HEK293 (cell line): Measurements from ENCODE around the gene TECPR2.

Experiments
- CTCF ChIA-PET: fragments of 350-600 bp; formaldehyde crosslinking; extraction: SDS; loops from one replicate; lab custom pipeline; 2021; ENCODE audit warnings: antibody characterized with exemption; lab: Yijun Ruan, JAX
- POLR2A ChIA-PET: fragments of 300-600 bp; formaldehyde crosslinking; extraction: SDS; loops from one replicate; lab custom pipeline; 2020; ENCODE audit warnings: antibody characterized with exemption, inconsistent platforms; lab: Yijun Ruan, JAX
- H3K27ac ChIP-seq: fragments of 200-500 bp; sonication (Bioruptor generic); 2 replicates; pipeline ENCODE4 v1.5.1; 2014; ENCODE audit warnings: low read depth, low read length, control low read depth, inconsistent platforms; ENCODE audit errors: extremely low read depth
- H3K36me3 ChIP-seq, 2 experiments: fragments of 200-500 bp in 1 of 2; sonication (Bioruptor generic) in 1 of 2; 1 replicate in 1 of 2; 2 replicates in 1 of 2; pipeline ENCODE4 v1.5.1; 2014 to 2017; ENCODE audit warnings: inconsistent platforms in 2 of 2, low read length in 2 of 2; ENCODE audit not compliant: control insufficient read depth in 2 of 2, insufficient read depth in 1 of 2
- H3K4me1 ChIP-seq: fragments of 200-500 bp; sonication (Bioruptor generic); 2 replicates; pipeline ENCODE4 v1.5.1; 2014; ENCODE audit warnings: mild to moderate bottlenecking, low read length, inconsistent platforms; ENCODE audit not compliant: control insufficient read depth, insufficient read depth
- H3K4me3 ChIP-seq: 2 replicates; pipeline ENCODE4 v1.5.1; 2011; ENCODE audit warnings: low read depth, mild to moderate bottlenecking, control low read depth, low read length, moderate library complexity
- H3K9me3 ChIP-seq: fragments of 200-500 bp; sonication (Bioruptor generic); 2 replicates; pipeline ENCODE4 v1.5.1; 2014; ENCODE audit warnings: low read depth, low read length, inconsistent platforms; ENCODE audit not compliant: control insufficient read depth, insufficient read depth
- GLI2 ChIP-seq: fragments of 450-650 bp; formaldehyde crosslinking; IDR thresholded peaks from 2 replicates; pipeline ENCODE4; 2017; ENCODE audit warnings: missing biosample characterization, missing genetic modification characterization, low read depth, borderline replicate concordance
- HOXC10 ChIP-seq: sonication (generic); formaldehyde crosslinking; IDR thresholded peaks from 2 replicates; pipeline ENCODE4 v1.8.1; 2023; ENCODE audit warnings: mild to moderate bottlenecking, missing genetic modification reagents
- KLF10 ChIP-seq: fragments of 450-650 bp; IDR thresholded peaks from 2 replicates; pipeline ENCODE4 v1.5.1; 2018; ENCODE audit warnings: missing biosample characterization, mild to moderate bottlenecking, missing genetic modification characterization
- SALL2 ChIP-seq: fragments of 450-650 bp; formaldehyde crosslinking; IDR thresholded peaks from 2 replicates; pipeline ENCODE4 v1.5.0; 2017; ENCODE audit warnings: missing biosample characterization, mild to moderate bottlenecking, missing genetic modification characterization, borderline replicate concordance
- ZBTB20 ChIP-seq: fragments of 450-650 bp; formaldehyde crosslinking; IDR thresholded peaks from 2 replicates; pipeline ENCODE4 v1.5.1; 2016; ENCODE audit warnings: missing biosample characterization, missing genetic modification characterization
- ZIC2 ChIP-seq: fragments of 450-650 bp; formaldehyde crosslinking; IDR thresholded peaks from 2 replicates; pipeline ENCODE4 v1.5.1; 2016; ENCODE audit warnings: missing biosample characterization, missing genetic modification characterization
- ZNF138 ChIP-seq: fragments of 450-650 bp; formaldehyde crosslinking; IDR thresholded peaks from 2 replicates; pipeline ENCODE4 v1.5.1; 2016; ENCODE audit warnings: missing biosample characterization, missing genetic modification characterization, borderline replicate concordance
- ZNF146 ChIP-seq: fragments of 450-650 bp; formaldehyde crosslinking; IDR thresholded peaks from 2 replicates; pipeline ENCODE4 v1.5.1; 2016; ENCODE audit warnings: missing biosample characterization, missing genetic modification characterization
- ZNF157 ChIP-seq: fragments of 450-650 bp; formaldehyde crosslinking; IDR thresholded peaks from 2 replicates; pipeline ENCODE4 v1.5.1; 2016; ENCODE audit warnings: missing biosample characterization, missing genetic modification characterization
- ZNF248 ChIP-seq: fragments of 450-650 bp; formaldehyde crosslinking; IDR thresholded peaks from 2 replicates; pipeline ENCODE4 v1.5.1; 2017; ENCODE audit warnings: missing biosample characterization, missing genetic modification characterization
- ZNF311 ChIP-seq: fragments of 450-650 bp; formaldehyde crosslinking; IDR thresholded peaks from 2 replicates; pipeline ENCODE4 v1.5.1; 2017; ENCODE audit warnings: missing biosample characterization, missing genetic modification characterization, borderline replicate concordance
- ZNF354C ChIP-seq: fragments of 450-650 bp; formaldehyde crosslinking; IDR thresholded peaks from 2 replicates; pipeline ENCODE4 v1.5.1; 2016; ENCODE audit warnings: missing biosample characterization, missing genetic modification characterization, low read depth, borderline replicate concordance
- ZNF624 ChIP-seq: fragments of 450-650 bp; formaldehyde crosslinking; IDR thresholded peaks from 2 replicates; pipeline ENCODE4 v1.5.1; 2017; ENCODE audit warnings: missing biosample characterization, missing genetic modification characterization
- ZNF654 ChIP-seq: fragments of 450-650 bp; formaldehyde crosslinking; IDR thresholded peaks from 2 replicates; pipeline ENCODE4 v1.5.1; 2016; ENCODE audit warnings: low read depth, missing biosample characterization, missing genetic modification characterization
- ZNF707 ChIP-seq: fragments of 450-650 bp; formaldehyde crosslinking; IDR thresholded peaks from 2 replicates; pipeline ENCODE4 v1.5.1; 2016; ENCODE audit warnings: missing biosample characterization, missing genetic modification characterization
- ZNF791 ChIP-seq: fragments of 450-650 bp; formaldehyde crosslinking; IDR thresholded peaks from 2 replicates; pipeline ENCODE4 v1.5.1; 2016; ENCODE audit warnings: missing biosample characterization, missing genetic modification characterization
- ZNF792 ChIP-seq: fragments of 450-650 bp; formaldehyde crosslinking; IDR thresholded peaks from 2 replicates; pipeline ENCODE4 v1.5.1; 2016; ENCODE audit warnings: missing biosample characterization, missing genetic modification characterization
- TF ChIP-seq, protein P1 (sequence below): fragments of 450-650 bp; formaldehyde crosslinking; conservative IDR thresholded peaks from 2 replicates; pipeline ENCODE4 v1.5.1; 2016; ENCODE audit warnings: low read depth, missing biosample characterization, missing genetic modification characterization
- TF ChIP-seq, protein P2 (sequence below): fragments of 450-650 bp; formaldehyde crosslinking; IDR thresholded peaks from 2 replicates; pipeline ENCODE4 v1.5.1; 2016; ENCODE audit warnings: missing biosample characterization, missing genetic modification characterization
- TF ChIP-seq, protein P3 (sequence below): fragments of 450-650 bp; formaldehyde crosslinking; IDR thresholded peaks from 2 replicates; pipeline ENCODE4 v1.5.1; 2016; ENCODE audit warnings: missing biosample characterization, missing genetic modification characterization
- TF ChIP-seq, protein P4 (sequence below): fragments of 450-650 bp; formaldehyde crosslinking; IDR thresholded peaks from 2 replicates; pipeline ENCODE4 v1.5.1; 2016; ENCODE audit warnings: missing biosample characterization, missing genetic modification characterization
- TF ChIP-seq, protein P5 (sequence below): fragments of 450-650 bp; formaldehyde crosslinking; optimal IDR thresholded peaks from 2 replicates; pipeline ENCODE3; 2016; ENCODE audit warnings: missing biosample characterization, mild to moderate bottlenecking, missing genetic modification characterization
- TF ChIP-seq, protein P6 (sequence below): fragments of 450-650 bp; formaldehyde crosslinking; IDR thresholded peaks from 2 replicates; pipeline ENCODE4 v1.5.1; 2016; ENCODE audit warnings: missing biosample characterization, missing genetic modification characterization

TECPR2 gene

DNA sequence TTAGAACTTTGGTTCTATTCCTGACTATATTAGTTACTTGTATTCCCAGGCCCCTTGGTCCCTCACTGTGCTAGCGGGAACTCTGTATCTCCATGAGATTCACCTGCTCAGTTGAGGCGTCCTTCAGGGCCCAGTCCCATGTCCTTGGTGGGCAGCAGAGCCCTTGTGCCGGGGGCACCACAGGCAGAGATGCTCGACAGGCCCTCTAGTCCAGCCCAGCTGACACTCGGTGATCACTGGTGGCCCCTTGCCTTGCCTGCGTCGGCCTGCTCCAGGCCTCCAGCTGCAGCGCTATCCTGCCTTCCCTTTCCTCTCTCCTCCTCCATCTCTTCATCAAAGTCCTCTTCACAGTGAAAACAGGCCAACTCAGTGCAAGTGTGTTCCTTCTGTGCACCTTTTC lies 76.8 kb downstream of the TECPR2 start:
- CTCF ChIA-PET: interaction anchor here (0.5 to 3.4 kb wide), 6 partner anchors 10 to 255 kb away, joined by 4 to 30 read pairs (median 6); no protein-coding TSS in a partner anchor

DNA sequence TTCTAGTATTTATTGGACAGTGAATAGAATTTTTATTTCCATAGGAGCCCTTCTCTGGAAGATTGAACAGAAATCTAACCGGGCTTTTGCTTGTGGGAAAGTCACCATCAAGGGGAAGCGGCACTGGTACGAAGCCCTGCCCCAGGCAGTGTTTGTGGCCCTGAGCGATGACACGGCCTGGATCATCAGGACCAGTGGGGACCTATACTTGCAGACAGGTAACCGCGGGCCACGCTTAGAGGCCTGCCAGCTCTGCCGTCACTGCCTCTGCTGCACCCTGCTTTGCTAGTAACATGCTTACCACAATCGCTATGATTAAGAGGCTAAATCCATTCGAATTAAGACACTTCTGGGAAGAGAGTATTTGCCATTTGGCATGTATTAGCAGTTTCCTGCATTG lies 77.7 kb downstream of the TECPR2 start:
- POLR2A ChIA-PET: no interaction called here
- no peaks in the 10 kb centered on the region for H3K4me1 ChIP-seq
- no peaks in the 10 kb centered on the region for H3K9me3 ChIP-seq
- H3K27ac ChIP-seq: no peak overlapping the region
- CTCF ChIA-PET: interaction anchor here (0.6 to 0.7 kb wide), 2 partner anchors 18 to 360 kb away, joined by 3 read pairs; no protein-coding TSS in a partner anchor
- no peak overlapping the region for H3K4me3 ChIP-seq
- TF ChIP-seq ZIC2 (tag by site-specific recombination) (no peak), ZNF248 (tag by site-specific recombination) (no peak), HOXC10 (no peak), ZNF791 (tag by site-specific recombination) (no peak), ZNF654 (no peak)
- TF ChIP-seq, protein P1, sequence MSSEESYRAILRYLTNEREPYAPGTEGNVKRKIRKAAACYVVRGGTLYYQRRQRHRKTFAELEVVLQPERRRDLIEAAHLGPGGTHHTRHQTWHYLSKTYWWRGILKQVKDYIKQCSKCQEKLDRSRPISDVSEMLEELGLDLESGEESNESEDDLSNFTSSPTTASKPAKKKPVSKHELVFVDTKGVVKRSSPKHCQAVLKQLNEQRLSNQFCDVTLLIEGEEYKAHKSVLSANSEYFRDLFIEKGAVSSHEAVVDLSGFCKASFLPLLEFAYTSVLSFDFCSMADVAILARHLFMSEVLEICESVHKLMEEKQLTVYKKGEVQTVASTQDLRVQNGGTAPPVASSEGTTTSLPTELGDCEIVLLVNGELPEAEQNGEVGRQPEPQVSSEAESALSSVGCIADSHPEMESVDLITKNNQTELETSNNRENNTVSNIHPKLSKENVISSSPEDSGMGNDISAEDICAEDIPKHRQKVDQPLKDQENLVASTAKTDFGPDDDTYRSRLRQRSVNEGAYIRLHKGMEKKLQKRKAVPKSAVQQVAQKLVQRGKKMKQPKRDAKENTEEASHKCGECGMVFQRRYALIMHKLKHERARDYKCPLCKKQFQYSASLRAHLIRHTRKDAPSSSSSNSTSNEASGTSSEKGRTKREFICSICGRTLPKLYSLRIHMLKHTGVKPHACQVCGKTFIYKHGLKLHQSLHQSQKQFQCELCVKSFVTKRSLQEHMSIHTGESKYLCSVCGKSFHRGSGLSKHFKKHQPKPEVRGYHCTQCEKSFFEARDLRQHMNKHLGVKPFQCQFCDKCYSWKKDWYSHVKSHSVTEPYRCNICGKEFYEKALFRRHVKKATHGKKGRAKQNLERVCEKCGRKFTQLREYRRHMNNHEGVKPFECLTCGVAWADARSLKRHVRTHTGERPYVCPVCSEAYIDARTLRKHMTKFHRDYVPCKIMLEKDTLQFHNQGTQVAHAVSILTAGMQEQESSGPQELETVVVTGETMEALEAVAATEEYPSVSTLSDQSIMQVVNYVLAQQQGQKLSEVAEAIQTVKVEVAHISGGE (tag by site-specific recombination): no peak
- TF ChIP-seq, protein P2, sequence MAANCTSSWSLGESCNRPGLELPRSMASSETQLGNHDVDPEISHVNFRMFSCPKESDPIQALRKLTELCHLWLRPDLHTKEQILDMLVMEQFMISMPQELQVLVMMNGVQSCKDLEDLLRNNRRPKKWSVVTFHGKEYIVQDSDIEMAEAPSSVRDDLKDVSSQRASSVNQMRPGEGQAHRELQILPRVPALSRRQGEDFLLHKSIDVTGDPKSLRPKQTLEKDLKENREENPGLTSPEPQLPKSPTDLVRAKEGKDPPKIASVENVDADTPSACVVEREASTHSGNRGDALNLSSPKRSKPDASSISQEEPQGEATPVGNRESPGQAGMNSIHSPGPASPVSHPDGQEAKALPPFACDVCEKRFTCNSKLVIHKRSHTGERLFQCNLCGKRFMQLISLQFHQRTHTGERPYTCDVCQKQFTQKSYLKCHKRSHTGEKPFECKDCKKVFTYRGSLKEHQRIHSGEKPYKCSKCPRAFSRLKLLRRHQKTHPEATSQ (tag by site-specific recombination): no peak
- TF ChIP-seq, all 188 proteins: peak for 0
- H3K36me3 ChIP-seq: peaks cover 14 to 66% of the 10 kb centered on the region in 2 experiments; a peak in 2 of 3 replicates

More for the DNA sequence above, 76.8 kb downstream of the TECPR2 start:
- no peaks in the 10 kb centered on the region for H3K9me3 ChIP-seq
- POLR2A ChIA-PET: interaction anchor here (0.9 kb wide), 1 partner anchor 26 kb away, joined by 4 read pairs; no protein-coding TSS in a partner anchor
- no peaks in the 10 kb centered on the region for H3K4me1 ChIP-seq
- H3K27ac ChIP-seq: no peak overlapping the region
- H3K36me3 ChIP-seq: peaks cover 13 to 67% of the 10 kb centered on the region in 2 experiments; a peak in 2 of 3 replicates
- TF ChIP-seq GLI2 (tag by site-specific recombination) (no peak), ZNF792 (tag by site-specific recombination) (no peak), ZNF138 (tag by site-specific recombination) (no peak), ZNF354C (tag by site-specific recombination) (no peak), ZNF707 (no peak), ZNF624 (no peak), SALL2 (no peak), ZNF146 (tag by site-specific recombination) (no peak), ZNF311 (no peak), KLF10 (tag by site-specific recombination) (no peak), ZNF157 (tag by site-specific recombination) (no peak), ZBTB20 (no peak)
- TF ChIP-seq, protein P3, sequence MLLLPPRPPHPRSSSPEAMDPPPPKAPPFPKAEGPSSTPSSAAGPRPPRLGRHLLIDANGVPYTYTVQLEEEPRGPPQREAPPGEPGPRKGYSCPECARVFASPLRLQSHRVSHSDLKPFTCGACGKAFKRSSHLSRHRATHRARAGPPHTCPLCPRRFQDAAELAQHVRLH: no peak
- TF ChIP-seq, protein P4, sequence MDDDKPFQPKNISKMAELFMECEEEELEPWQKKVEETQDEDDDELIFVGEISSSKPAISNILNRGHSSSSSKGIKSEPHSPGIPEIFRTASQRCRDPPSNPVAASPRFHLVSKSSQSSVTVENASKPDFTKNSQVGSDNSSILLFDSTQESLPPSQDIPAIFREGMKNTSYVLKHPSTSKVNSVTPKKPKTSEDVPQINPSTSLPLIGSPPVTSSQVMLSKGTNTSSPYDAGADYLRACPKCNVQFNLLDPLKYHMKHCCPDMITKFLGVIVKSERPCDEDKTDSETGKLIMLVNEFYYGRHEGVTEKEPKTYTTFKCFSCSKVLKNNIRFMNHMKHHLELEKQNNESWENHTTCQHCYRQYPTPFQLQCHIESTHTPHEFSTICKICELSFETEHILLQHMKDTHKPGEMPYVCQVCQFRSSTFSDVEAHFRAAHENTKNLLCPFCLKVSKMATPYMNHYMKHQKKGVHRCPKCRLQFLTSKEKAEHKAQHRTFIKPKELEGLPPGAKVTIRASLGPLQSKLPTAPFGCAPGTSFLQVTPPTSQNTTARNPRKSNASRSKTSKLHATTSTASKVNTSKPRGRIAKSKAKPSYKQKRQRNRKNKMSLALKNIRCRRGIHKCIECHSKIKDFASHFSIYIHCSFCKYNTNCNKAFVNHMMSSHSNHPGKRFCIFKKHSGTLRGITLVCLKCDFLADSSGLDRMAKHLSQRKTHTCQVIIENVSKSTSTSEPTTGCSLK (tag by site-specific recombination): no peak
- TF ChIP-seq, protein P5, sequence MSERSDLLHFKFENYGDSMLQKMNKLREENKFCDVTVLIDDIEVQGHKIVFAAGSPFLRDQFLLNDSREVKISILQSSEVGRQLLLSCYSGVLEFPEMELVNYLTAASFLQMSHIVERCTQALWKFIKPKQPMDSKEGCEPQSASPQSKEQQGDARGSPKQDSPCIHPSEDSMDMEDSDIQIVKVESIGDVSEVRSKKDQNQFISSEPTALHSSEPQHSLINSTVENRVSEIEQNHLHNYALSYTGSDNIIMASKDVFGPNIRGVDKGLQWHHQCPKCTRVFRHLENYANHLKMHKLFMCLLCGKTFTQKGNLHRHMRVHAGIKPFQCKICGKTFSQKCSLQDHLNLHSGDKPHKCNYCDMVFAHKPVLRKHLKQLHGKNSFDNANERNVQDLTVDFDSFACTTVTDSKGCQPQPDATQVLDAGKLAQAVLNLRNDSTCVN (tag by site-specific recombination): no peak
- TF ChIP-seq, protein P6, sequence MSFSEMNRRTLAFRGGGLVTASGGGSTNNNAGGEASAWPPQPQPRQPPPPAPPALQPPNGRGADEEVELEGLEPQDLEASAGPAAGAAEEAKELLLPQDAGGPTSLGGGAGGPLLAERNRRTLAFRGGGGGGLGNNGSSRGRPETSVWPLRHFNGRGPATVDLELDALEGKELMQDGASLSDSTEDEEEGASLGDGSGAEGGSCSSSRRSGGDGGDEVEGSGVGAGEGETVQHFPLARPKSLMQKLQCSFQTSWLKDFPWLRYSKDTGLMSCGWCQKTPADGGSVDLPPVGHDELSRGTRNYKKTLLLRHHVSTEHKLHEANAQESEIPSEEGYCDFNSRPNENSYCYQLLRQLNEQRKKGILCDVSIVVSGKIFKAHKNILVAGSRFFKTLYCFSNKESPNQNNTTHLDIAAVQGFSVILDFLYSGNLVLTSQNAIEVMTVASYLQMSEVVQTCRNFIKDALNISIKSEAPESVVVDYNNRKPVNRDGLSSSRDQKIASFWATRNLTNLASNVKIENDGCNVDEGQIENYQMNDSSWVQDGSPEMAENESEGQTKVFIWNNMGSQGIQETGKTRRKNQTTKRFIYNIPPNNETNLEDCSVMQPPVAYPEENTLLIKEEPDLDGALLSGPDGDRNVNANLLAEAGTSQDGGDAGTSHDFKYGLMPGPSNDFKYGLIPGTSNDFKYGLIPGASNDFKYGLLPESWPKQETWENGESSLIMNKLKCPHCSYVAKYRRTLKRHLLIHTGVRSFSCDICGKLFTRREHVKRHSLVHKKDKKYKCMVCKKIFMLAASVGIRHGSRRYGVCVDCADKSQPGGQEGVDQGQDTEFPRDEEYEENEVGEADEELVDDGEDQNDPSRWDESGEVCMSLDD (tag by site-specific recombination): no peak
- TF ChIP-seq, all 188 proteins: peak for 0
- no peak overlapping the region for H3K4me3 ChIP-seq
